Measurements from ENCODE around the gene ABCC1. TPM values are rescaled to one million over a fixed set of nuclear protein-coding genes. Genes with fewer than 3 reads are reported as not detected.
A peak's percentile ranks its signal among the peaks of the same experiment; 100 is the strongest.

The ABCC1 gene
- total RNA-seq, 1 experiment from 2014 or later = 16.1 TPM

DNA sequence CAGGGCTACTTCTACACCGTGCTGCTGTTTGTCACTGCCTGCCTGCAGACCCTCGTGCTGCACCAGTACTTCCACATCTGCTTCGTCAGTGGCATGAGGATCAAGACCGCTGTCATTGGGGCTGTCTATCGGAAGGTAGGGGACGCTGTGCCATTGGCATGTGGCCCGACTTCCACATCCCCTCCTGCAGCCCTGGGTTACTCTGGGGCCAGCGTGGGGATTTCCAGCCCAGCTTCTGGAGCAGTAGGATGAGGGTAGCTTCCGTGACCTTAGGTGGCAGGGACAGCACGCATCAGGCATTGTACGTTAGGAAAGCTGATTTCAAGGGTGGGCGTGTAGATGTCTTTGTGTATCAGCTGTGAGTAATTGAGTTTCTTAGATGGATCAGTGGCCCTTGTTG lies 96.5 kb downstream of the ABCC1 start:
- BruUV-seq (replicated peaks) = TSS peak; percentile 28
- CTCF ChIA-PET = interaction anchor here (0.8 kb wide), 1 partner anchor 268 kb away, joined by 4 read pairs; no protein-coding TSS in a partner anchor

DNA sequence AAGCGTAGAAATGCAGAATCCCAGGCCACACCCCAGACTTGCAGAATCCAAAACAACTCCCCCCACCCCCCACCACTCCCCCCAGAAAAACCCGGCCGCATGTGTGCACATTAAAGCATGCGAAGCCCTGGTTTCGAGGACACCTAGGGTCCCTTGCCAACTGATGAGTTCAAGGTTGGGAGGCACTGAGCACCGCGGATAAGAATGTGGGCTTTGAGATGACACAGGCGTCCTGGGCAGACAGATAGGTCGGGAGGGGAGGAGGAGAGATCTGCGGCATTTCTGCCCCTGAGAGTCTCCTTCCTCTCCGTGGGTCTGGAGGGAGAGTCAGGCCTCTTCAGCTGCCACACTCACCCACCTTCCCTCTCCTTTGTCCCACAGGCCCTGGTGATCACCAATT lies 98.3 kb downstream of the ABCC1 start:
- TF ChIP-seq EZH2 (IDR thresholded peaks at IDR 0.05; ENCODE audit: low read length, unreplicated experiment) (no peak), EZH2phosphoT487 (IDR thresholded peaks at IDR 0.05; ENCODE audit: borderline replicate concordance, low read length) (no peak)
- TF ChIP-seq, protein P1, sequence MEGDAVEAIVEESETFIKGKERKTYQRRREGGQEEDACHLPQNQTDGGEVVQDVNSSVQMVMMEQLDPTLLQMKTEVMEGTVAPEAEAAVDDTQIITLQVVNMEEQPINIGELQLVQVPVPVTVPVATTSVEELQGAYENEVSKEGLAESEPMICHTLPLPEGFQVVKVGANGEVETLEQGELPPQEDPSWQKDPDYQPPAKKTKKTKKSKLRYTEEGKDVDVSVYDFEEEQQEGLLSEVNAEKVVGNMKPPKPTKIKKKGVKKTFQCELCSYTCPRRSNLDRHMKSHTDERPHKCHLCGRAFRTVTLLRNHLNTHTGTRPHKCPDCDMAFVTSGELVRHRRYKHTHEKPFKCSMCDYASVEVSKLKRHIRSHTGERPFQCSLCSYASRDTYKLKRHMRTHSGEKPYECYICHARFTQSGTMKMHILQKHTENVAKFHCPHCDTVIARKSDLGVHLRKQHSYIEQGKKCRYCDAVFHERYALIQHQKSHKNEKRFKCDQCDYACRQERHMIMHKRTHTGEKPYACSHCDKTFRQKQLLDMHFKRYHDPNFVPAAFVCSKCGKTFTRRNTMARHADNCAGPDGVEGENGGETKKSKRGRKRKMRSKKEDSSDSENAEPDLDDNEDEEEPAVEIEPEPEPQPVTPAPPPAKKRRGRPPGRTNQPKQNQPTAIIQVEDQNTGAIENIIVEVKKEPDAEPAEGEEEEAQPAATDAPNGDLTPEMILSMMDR (conservative IDR thresholded peaks at IDR 0.05; ENCODE audit: low read depth, low read length) = no peak
- no peaks in the 10 kb centered on the region for H3K27me3 ChIP-seq (ENCODE audit: low read length)
- H3K4me2 ChIP-seq (ENCODE audit: low read length) = no peak overlapping the region
- no peaks in the 10 kb centered on the region for H3K79me2 ChIP-seq (ENCODE audit: low read length)
- no peak overlapping the region for H2AFZ ChIP-seq (ENCODE audit: low read length)
- DNase-seq (no peak), ATAC-seq (no peak)
- H3K9ac ChIP-seq (ENCODE audit: low read length) = no peak overlapping the region
- POLR2A ChIA-PET (ENCODE audit: unreplicated experiment) = no interaction called here
- no peaks in the 10 kb centered on the region for H3K9me3 ChIP-seq (ENCODE audit: low read length)
- H3K9me2 ChIP-seq (replicated peaks; ENCODE audit: low read length) = no peaks in the 10 kb centered on the region
- peaks cover 5% of the 10 kb centered on the region for H3F3A ChIP-seq (ENCODE audit: low read length, unreplicated experiment)
- CTCF ChIA-PET = no interaction called here
- H3K4me1 ChIP-seq (ENCODE audit: insufficient read depth, low read length) = peaks cover 23% of the 10 kb centered on the region
- intact Hi-C loops (cut with micrococcal nuclease) = loop anchor here (5.0 kb wide), 1 partner anchor 170 kb away; no protein-coding TSS in a partner anchor
- BruUV-seq (replicated peaks) = no TSS peak
- H3K27ac ChIP-seq (ENCODE audit: low read length) = no peak overlapping the region
- H3K4me3 ChIP-seq (ENCODE audit: low read length) = no peak overlapping the region
- H3K36me3 ChIP-seq (ENCODE audit: low read depth, low read length) = peaks cover 26% of the 10 kb centered on the region
- H4K20me1 ChIP-seq (ENCODE audit: low read length) = no peaks in the 10 kb centered on the region

More for the DNA sequence above, 96.5 kb downstream of the ABCC1 start:
- ATAC-seq (no peak), DNase-seq (no peak)
- Histone ChIP-seq H3K4me1 (ENCODE audit: insufficient read depth, low read length) (peaks cover 23% of the 10 kb centered on the region), H3K27me3 (ENCODE audit: low read length) (no peaks in the 10 kb centered on the region), H3K9me2 (replicated peaks; ENCODE audit: low read length) (no peaks in the 10 kb centered on the region), H3K9me3 (ENCODE audit: low read length) (no peaks in the 10 kb centered on the region), H3K4me3 (ENCODE audit: low read length) (peak overlapping the region; percentile 46; the same call in 1 of the 2 replicates), H3K79me2 (ENCODE audit: low read length) (no peaks in the 10 kb centered on the region), H3K9ac (ENCODE audit: low read length) (peak overlapping the region; percentile 49; the same call in 1 of the 2 replicates), H3K27ac (ENCODE audit: low read length) (peak overlapping the region; percentile 92), H3K36me3 (ENCODE audit: low read depth, low read length) (peaks cover 26% of the 10 kb centered on the region), H4K20me1 (ENCODE audit: low read length) (no peaks in the 10 kb centered on the region), H2AFZ (ENCODE audit: low read length) (no peak overlapping the region), H3K4me2 (ENCODE audit: low read length) (peak overlapping the region; percentile 49), H3F3A (ENCODE audit: low read length, unreplicated experiment) (peaks cover 5% of the 10 kb centered on the region)
- intact Hi-C loops (cut with micrococcal nuclease) = loop anchor here (5.0 kb wide), 1 partner anchor 169 kb away; no protein-coding TSS in a partner anchor
- POLR2A ChIA-PET (ENCODE audit: unreplicated experiment) = interaction anchor here (0.6 to 1.0 kb wide), 2 partner anchors 27 to 158 kb away, joined by 3 read pairs; no protein-coding TSS in a partner anchor
- no peak for TF ChIP-seq EZH2 (IDR thresholded peaks at IDR 0.05; ENCODE audit: low read length, unreplicated experiment)
- TF ChIP-seq, protein P1 (conservative IDR thresholded peaks at IDR 0.05; ENCODE audit: low read depth, low read length) = no peak
- TF ChIP-seq EZH2phosphoT487 (IDR thresholded peaks at IDR 0.05; ENCODE audit: borderline replicate concordance, low read length) = no peak

GRCh38 chr16:16048904-16049582 lies 99.6 kb downstream of the ABCC1 start:
- Histone ChIP-seq H3K4me1 (ENCODE audit: insufficient read depth, low read length) (peaks cover 23% of the 10 kb centered on the region), H3K9me3 (ENCODE audit: low read length) (no peaks in the 10 kb centered on the region), H3K36me3 (ENCODE audit: low read depth, low read length) (peaks cover 26% of the 10 kb centered on the region), H3K4me2 (ENCODE audit: low read length) (no peak overlapping the region), H3K4me3 (ENCODE audit: low read length) (no peak overlapping the region), H3F3A (ENCODE audit: low read length, unreplicated experiment) (peaks cover 5% of the 10 kb centered on the region), H4K20me1 (ENCODE audit: low read length) (no peaks in the 10 kb centered on the region), H3K9me2 (replicated peaks; ENCODE audit: low read length) (no peaks in the 10 kb centered on the region), H2AFZ (ENCODE audit: low read length) (no peak overlapping the region), H3K9ac (ENCODE audit: low read length) (no peak overlapping the region), H3K27me3 (ENCODE audit: low read length) (no peaks in the 10 kb centered on the region), H3K79me2 (ENCODE audit: low read length) (no peaks in the 10 kb centered on the region), H3K27ac (ENCODE audit: low read length) (no peak overlapping the region)
- DNase-seq (no peak), ATAC-seq (no peak)
- POLR2A ChIA-PET (ENCODE audit: unreplicated experiment) = no interaction called here
- CTCF ChIA-PET = no interaction called here
- no TSS peak for BruUV-seq (replicated peaks)
- intact Hi-C loops (cut with micrococcal nuclease) = loop anchor here (5.0 kb wide), 1 partner anchor 172 kb away; no protein-coding TSS in a partner anchor
- TF ChIP-seq EZH2 (IDR thresholded peaks at IDR 0.05; ENCODE audit: low read length, unreplicated experiment) = no peak
- TF ChIP-seq, protein P1 (conservative IDR thresholded peaks at IDR 0.05; ENCODE audit: low read depth, low read length) = no peak
- no peak for TF ChIP-seq EZH2phosphoT487 (IDR thresholded peaks at IDR 0.05; ENCODE audit: borderline replicate concordance, low read length)

All from PC-3 (cell line).